Type B pancreatic cell (in vitro differentiated cells): ENCODE measurements around the gene GRIK1. TPM values are rescaled to one million over a fixed set of nuclear protein-coding genes. Genes with fewer than 3 reads are reported as not detected.

Experiments used
- DNase-seq: peaks from one replicate; pipeline ENCODE4 v3.0.0; 2021; ENCODE audit warnings: mixed read lengths; ENCODE audit not compliant: unreplicated experiment; ENCODE audit errors: extremely low spot score
- H3K27ac Mint-ChIP-seq: 2 replicates; pipeline ENCODE4 v1.8.0; 2021; ENCODE audit warnings: mild to moderate bottlenecking, mixed read lengths
- H3K27me3 Mint-ChIP-seq: 2 replicates; pipeline ENCODE4 v1.8.0; 2021; ENCODE audit warnings: mixed read lengths
- H3K36me3 Mint-ChIP-seq: 2 replicates; pipeline ENCODE4 v1.8.0; 2021; ENCODE audit warnings: mixed read lengths
- H3K4me1 Mint-ChIP-seq: one replicate; pipeline ENCODE4 v1.8.0; 2021; ENCODE audit warnings: mixed read lengths; ENCODE audit not compliant: unreplicated experiment
- H3K4me3 Mint-ChIP-seq: 2 replicates; pipeline ENCODE4 v1.8.0; 2021; ENCODE audit warnings: mild to moderate bottlenecking, mixed read lengths
- H3K9me3 Mint-ChIP-seq: 2 replicates; pipeline ENCODE4 v1.8.0; 2021; ENCODE audit warnings: mixed read lengths
- CTCF ChIP-seq: fragments of 200-600 bp; sonication (generic); conservative IDR thresholded peaks from 2 replicates; pipeline ENCODE4 v1.5.0; 2021; ENCODE audit warnings: antibody characterized with exemption, mild to moderate bottlenecking
- total RNA-seq: library from RNA; stranded (reverse); gene quantifications from 2 replicates; pipeline ENCODE4 v1.2.1, GENCODE V29; 2021; ENCODE audit warnings: low replicate concordance

Gene GRIK1
- total RNA-seq, 1 donor from 2014 or later: 6.1 TPM

- no peaks in the 10 kb centered on the region for H3K9me3 Mint-ChIP-seq
- no peak overlapping the region for H3K4me3 Mint-ChIP-seq
- no peak for DNase-seq
- no peaks in the 10 kb centered on the region for H3K27me3 Mint-ChIP-seq
- TF ChIP-seq CTCF: no peak
- no peak overlapping the region for H3K27ac Mint-ChIP-seq
- H3K4me1 Mint-ChIP-seq: peaks cover 5% of the 10 kb centered on the region
- H3K36me3 Mint-ChIP-seq: no peaks in the 10 kb centered on the region
Observed at GRCh38 chr21:29581393-29581792, 358.4 kb downstream of the GRIK1 start.

- Mint-ChIP-seq H3K4me3 (no peak overlapping the region), H3K4me1 (no peaks in the 10 kb centered on the region), H3K27ac (no peak overlapping the region), H3K9me3 (no peaks in the 10 kb centered on the region), H3K36me3 (no peaks in the 10 kb centered on the region), H3K27me3 (no peaks in the 10 kb centered on the region)
- TF ChIP-seq CTCF: no peak
- no peak for DNase-seq
Observed at GRCh38 chr21:29580732-29581285, 359.0 kb downstream of the GRIK1 start.

- Mint-ChIP-seq H3K9me3 (no peaks in the 10 kb centered on the region), H3K4me1 (no peaks in the 10 kb centered on the region), H3K27me3 (no peaks in the 10 kb centered on the region), H3K4me3 (no peak overlapping the region), H3K36me3 (no peaks in the 10 kb centered on the region), H3K27ac (no peak overlapping the region)
- TF ChIP-seq CTCF: no peak
- DNase-seq: no peak
Observed at GRCh38 chr21:29578306-29578705, 361.5 kb downstream of the GRIK1 start.

- peaks cover 3% of the 10 kb centered on the region for H3K27me3 Mint-ChIP-seq
Observed at GRCh38 chr21:29571949-29572348, 367.8 kb downstream of the GRIK1 start.

GRCh38 chr21:29568020-29568697, 371.6 kb downstream of the GRIK1 start:
- no peak for DNase-seq
- Mint-ChIP-seq H3K4me1 (no peaks in the 10 kb centered on the region), H3K4me3 (no peak overlapping the region), H3K9me3 (peaks cover 4% of the 10 kb centered on the region), H3K27ac (no peak overlapping the region), H3K27me3 (peaks cover 3% of the 10 kb centered on the region), H3K36me3 (no peaks in the 10 kb centered on the region)
- TF ChIP-seq CTCF: no peak

More at GRCh38 chr21:29571949-29572348, 367.8 kb downstream of the GRIK1 start:
- no peak for TF ChIP-seq CTCF
- Mint-ChIP-seq H3K9me3 (peaks cover 4% of the 10 kb centered on the region), H3K4me3 (no peak overlapping the region), H3K27ac (no peak overlapping the region), H3K36me3 (no peaks in the 10 kb centered on the region), H3K4me1 (no peaks in the 10 kb centered on the region)
- DNase-seq: no peak
